RWPE2 (cell line): ENCODE data around the gene KIF19.

Experiments
- ATAC-seq: fragments of 200-7000 bp; cut with Tn5 transposase; 3 replicates; pipeline ENCODE4 v1.9.1; 2021; ENCODE audit warnings: low read depth
- DNase-seq: peaks from one replicate; pipeline ENCODE4 v3.0.0-alpha.2; 2020; ENCODE audit warnings: low spot score
- H3K27ac ChIP-seq: fragments of 450-650 bp; 2 replicates; pipeline ENCODE4 v1.5.1; 2017; ENCODE audit warnings: mild to moderate bottlenecking; ENCODE audit not compliant: poor library complexity, severe bottlenecking
- H3K27me3 ChIP-seq: fragments of 250-450 bp; sonication (Bioruptor Pico); 2 replicates; pipeline ENCODE4 v1.5.1; 2021; ENCODE audit warnings: mild to moderate bottlenecking, moderate library complexity; ENCODE audit not compliant: insufficient read depth, poor library complexity, severe bottlenecking
- H3K36me3 ChIP-seq: fragments of 250-450 bp; sonication (Bioruptor Pico); 2 replicates; pipeline ENCODE4 v1.5.1; 2020; ENCODE audit warnings: low read depth, mild to moderate bottlenecking, moderate library complexity
- H3K4me1 ChIP-seq: fragments of 250-450 bp; sonication (Bioruptor Pico); 2 replicates; pipeline ENCODE4 v1.5.1; 2021; ENCODE audit warnings: mild to moderate bottlenecking, moderate library complexity; ENCODE audit not compliant: insufficient read depth, poor library complexity, severe bottlenecking
- H3K4me3 ChIP-seq: fragments of 250-450 bp; sonication (Bioruptor Pico); 2 replicates; pipeline ENCODE4 v1.5.1; 2021; ENCODE audit warnings: mild to moderate bottlenecking, moderate library complexity; ENCODE audit not compliant: severe bottlenecking
- H3K9me3 ChIP-seq: fragments of 250-450 bp; sonication (Bioruptor Pico); 2 replicates; pipeline ENCODE4 v1.5.1; 2021; ENCODE audit warnings: mild to moderate bottlenecking, moderate library complexity; ENCODE audit not compliant: severe bottlenecking
- TF ChIP-seq, protein P1 (sequence below): fragments of 450-650 bp; IDR thresholded peaks from one replicate; pipeline ENCODE4 v1.5.1; 2017; ENCODE audit warnings: mild to moderate bottlenecking, moderate library complexity; ENCODE audit not compliant: poor library complexity, severe bottlenecking

KIF19 gene

GRCh38 chr17:74368341-74369081, 42.5 kb downstream of the KIF19 start:
- Histone ChIP-seq H3K4me3 (no peak overlapping the region), H3K9me3 (no peaks in the 10 kb centered on the region), H3K27me3 (peaks cover 2% of the 10 kb centered on the region), H3K4me1 (no peaks in the 10 kb centered on the region), H3K27ac (no peak overlapping the region), H3K36me3 (no peaks in the 10 kb centered on the region)
- peak; percentile 67 for DNase-seq
- peak; percentile 61; the same call in 2 of the 3 replicates for ATAC-seq
- TF ChIP-seq, protein P1, sequence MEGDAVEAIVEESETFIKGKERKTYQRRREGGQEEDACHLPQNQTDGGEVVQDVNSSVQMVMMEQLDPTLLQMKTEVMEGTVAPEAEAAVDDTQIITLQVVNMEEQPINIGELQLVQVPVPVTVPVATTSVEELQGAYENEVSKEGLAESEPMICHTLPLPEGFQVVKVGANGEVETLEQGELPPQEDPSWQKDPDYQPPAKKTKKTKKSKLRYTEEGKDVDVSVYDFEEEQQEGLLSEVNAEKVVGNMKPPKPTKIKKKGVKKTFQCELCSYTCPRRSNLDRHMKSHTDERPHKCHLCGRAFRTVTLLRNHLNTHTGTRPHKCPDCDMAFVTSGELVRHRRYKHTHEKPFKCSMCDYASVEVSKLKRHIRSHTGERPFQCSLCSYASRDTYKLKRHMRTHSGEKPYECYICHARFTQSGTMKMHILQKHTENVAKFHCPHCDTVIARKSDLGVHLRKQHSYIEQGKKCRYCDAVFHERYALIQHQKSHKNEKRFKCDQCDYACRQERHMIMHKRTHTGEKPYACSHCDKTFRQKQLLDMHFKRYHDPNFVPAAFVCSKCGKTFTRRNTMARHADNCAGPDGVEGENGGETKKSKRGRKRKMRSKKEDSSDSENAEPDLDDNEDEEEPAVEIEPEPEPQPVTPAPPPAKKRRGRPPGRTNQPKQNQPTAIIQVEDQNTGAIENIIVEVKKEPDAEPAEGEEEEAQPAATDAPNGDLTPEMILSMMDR: peak; percentile 88

DNA sequence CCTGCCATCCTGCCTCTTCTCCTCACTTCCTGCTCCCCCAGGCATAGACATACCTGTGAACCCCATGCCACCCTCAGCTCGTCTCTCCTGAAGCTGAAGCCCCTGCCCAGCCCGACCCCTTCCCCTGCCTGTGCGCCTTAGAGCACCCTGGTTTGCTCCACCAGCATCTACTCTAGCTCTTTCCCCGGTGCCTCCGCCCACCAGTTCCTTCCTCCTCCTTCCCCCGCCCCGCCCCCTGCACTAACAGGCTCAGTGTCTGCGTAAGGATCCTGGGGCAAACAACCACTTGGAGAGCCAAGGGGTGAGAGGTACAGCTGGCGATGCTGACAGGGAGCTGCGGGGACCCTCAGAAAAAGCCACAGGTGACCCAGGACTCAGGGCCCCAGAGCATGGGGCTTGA, 43.2 kb downstream of the KIF19 start:
- Histone ChIP-seq H3K4me1 (no peaks in the 10 kb centered on the region), H3K27me3 (no peaks in the 10 kb centered on the region), H3K27ac (no peak overlapping the region), H3K36me3 (no peaks in the 10 kb centered on the region), H3K9me3 (no peaks in the 10 kb centered on the region), H3K4me3 (no peak overlapping the region)
- DNase-seq: no peak
- TF ChIP-seq, protein P1: no peak
- ATAC-seq: no peak

- no peak for DNase-seq
- no peak overlapping the region for H3K27ac ChIP-seq
- H3K4me3 ChIP-seq: no peak overlapping the region
- no peaks in the 10 kb centered on the region for H3K36me3 ChIP-seq
- no peaks in the 10 kb centered on the region for H3K9me3 ChIP-seq
- no peaks in the 10 kb centered on the region for H3K27me3 ChIP-seq
- no peaks in the 10 kb centered on the region for H3K4me1 ChIP-seq
- TF ChIP-seq, protein P1: no peak
- no peak for ATAC-seq
These were observed 43.9 kb downstream of the KIF19 start for GRCh38 chr17:74369665-74370490.

GRCh38 chr17:74371653-74372147, 45.7 kb downstream of the KIF19 start:
- TF ChIP-seq, protein P1: no peak
- ATAC-seq: no peak
- Histone ChIP-seq H3K9me3 (no peaks in the 10 kb centered on the region), H3K4me1 (no peaks in the 10 kb centered on the region), H3K27me3 (peaks cover 3% of the 10 kb centered on the region), H3K4me3 (no peak overlapping the region), H3K36me3 (no peaks in the 10 kb centered on the region), H3K27ac (no peak overlapping the region)
- no peak for DNase-seq

DNA sequence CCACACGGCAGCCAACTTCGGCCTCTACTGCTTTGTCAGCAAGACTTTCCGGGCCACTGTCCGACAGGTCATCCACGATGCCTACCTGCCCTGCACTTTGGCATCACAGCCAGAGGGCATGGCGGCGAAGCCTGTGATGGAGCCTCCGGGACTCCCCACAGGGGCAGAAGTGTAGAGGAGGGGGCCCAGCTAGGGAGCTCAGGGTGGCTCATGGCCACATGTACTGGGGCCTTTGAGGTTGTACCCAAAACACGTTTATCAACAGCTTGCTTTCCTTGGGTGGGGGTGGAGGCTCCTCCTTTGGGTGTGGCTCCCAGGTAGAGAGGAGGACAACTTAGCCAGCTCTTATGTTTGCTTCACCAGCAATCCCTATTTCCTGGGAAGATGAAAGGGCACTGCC, 46.4 kb downstream of the KIF19 start:
- Histone ChIP-seq H3K27ac (no peak overlapping the region), H3K4me3 (no peak overlapping the region), H3K36me3 (no peaks in the 10 kb centered on the region), H3K4me1 (no peaks in the 10 kb centered on the region), H3K27me3 (peaks cover 4% of the 10 kb centered on the region), H3K9me3 (no peaks in the 10 kb centered on the region)
- ATAC-seq: no peak
- DNase-seq: no peak
- TF ChIP-seq, protein P1: no peak
